Fibroblast of mammary gland (primary cell): ENCODE results near the gene PALM.

Source experiments
- DNase-seq: peaks from one replicate; pipeline ENCODE4 v3.0.0-alpha.2; 2010; ENCODE audit warnings: low read depth
- H3K4me3 ChIP-seq: 2 replicates; pipeline ENCODE4 v1.5.1; 2011; ENCODE audit warnings: low read depth, mild to moderate bottlenecking, low read length, moderate library complexity; ENCODE audit not compliant: control insufficient read depth
- TF ChIP-seq, protein P1 (sequence below): conservative IDR thresholded peaks from 2 replicates; pipeline ENCODE4 v1.5.1; 2011; ENCODE audit warnings: low read depth, low read length, inconsistent platforms; ENCODE audit not compliant: control insufficient read depth, insufficient read depth

Gene PALM

DNA sequence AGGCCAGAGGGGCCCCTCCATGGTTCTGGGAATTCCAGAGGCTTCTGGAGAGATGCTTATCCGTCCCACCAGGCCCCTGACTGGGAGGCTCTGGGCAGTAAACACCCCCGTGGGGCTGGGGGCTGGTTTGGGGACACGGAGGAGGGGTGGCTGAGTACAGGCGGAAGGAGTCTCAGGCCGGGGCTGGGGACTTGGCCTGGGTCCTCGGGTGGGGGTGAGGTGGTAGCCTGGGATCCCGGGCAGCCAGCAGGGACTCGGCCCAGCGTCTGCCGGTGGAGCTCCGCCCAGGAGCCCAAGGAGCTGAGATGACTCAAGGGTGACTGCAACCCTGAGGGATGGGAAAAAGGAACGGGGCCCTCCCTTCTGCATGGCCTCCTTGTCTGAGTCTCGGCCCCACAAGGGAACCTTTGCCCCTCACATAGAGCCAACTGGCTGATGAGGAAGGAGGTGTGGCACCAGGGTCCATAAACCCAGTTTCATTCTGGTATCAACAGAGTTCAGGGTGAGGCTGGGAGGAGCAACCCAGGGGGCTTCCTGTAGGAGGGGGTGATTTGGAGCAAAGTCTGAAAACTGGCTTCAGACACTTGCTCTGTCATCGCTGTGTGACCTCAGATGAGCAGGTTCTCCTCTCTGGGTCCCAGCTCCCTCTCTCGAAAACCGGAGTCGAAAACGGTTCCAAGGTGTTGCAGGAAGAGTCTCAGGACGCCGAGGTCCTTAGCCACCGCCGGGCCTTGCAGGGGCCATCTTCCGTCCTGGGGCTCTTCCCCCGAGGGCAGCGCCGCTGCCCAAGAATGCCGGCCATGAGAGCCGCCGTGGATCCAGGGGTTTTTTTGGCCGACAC is 43.0 kb downstream of the PALM start:
- TF ChIP-seq, protein P1, sequence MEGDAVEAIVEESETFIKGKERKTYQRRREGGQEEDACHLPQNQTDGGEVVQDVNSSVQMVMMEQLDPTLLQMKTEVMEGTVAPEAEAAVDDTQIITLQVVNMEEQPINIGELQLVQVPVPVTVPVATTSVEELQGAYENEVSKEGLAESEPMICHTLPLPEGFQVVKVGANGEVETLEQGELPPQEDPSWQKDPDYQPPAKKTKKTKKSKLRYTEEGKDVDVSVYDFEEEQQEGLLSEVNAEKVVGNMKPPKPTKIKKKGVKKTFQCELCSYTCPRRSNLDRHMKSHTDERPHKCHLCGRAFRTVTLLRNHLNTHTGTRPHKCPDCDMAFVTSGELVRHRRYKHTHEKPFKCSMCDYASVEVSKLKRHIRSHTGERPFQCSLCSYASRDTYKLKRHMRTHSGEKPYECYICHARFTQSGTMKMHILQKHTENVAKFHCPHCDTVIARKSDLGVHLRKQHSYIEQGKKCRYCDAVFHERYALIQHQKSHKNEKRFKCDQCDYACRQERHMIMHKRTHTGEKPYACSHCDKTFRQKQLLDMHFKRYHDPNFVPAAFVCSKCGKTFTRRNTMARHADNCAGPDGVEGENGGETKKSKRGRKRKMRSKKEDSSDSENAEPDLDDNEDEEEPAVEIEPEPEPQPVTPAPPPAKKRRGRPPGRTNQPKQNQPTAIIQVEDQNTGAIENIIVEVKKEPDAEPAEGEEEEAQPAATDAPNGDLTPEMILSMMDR: no peak
- peak; percentile 87 for DNase-seq
- no peak overlapping the region for H3K4me3 ChIP-seq

DNA sequence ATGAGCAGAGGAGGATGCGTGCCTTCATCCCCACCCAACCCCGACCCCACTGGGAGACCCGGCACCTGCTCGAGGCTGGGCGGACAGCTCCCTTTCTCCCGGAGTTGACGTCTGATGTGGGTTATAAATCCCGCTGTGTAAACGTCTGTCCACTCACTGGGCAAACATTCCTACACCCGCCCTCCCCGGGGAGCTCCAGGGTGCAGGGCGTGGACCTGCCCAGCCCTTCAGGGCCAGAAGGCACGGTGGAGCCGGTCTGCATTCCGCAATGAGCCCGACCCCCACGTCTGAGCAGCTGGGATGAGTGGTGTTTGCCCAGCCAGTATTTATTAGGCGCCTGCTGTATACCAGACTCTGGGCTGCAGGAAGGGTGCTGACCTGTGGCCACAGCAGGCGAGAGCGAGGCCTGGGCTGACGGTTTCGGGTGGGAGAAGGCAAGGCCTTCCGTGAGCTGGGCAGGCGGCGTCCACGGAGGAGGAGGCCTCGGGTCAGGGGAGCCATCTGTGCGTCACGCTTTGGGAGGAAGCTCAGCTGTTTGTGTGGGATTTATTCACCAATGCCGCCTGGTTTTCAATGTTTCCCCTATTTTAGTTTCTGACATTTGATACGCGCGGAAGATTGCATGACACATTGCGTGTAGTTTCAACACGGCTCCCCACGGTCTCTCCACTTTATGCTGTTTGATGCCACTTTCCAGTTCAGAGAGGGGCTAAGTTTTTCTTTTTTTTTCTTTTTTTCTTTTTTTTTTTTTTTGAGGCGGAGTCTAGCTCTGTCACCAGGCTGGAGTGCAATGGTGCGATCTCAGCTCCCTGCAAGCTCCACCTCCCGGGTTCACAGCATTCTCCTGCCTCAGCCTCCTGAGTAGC is 44.1 kb downstream of the PALM start:
- peak; percentile 85 for DNase-seq
- TF ChIP-seq, protein P1: no peak
- no peak overlapping the region for H3K4me3 ChIP-seq

DNA sequence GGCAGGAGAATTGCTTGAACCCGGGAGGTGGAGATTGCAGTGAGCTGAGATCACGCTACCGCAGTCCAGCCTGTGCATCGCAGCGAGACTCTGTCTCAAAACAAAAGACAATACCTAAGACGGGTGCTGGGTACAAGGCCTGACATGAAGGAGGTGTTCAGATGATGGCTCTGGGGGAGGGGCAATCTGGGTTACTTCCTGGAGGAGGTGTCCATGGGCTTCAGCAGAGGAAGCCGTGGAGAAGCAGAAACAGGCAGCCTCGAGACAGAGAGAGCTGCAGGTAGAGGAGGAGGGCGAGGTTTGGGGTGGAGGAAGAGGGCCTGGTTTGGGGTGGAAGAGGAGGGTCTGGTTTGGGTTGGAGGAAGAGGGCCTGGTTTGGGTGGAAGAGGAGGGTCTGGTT is 45.8 kb downstream of the PALM start:
- DNase-seq: no peak
- H3K4me3 ChIP-seq: no peak overlapping the region
- TF ChIP-seq, protein P1: no peak

DNA sequence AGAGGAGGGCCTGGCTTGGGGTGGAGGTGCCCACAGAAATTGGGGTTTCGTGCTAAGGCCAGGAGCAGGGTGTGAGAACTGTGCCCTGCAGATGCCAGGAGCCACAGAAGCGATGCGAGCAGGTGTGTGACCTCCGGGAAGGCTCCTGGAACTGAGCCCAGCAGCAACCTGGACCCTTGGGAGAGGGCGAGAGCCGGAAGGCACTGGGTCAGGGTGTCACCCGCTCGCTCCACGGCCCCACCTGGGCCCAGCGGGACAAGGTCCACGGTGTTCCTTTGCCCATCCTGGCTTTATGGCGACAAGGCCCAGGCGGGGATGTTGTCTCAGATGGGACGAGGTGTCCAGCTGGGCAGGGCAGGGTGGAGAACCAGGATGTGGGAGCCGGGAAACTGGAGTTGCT is 46.3 kb downstream of the PALM start:
- TF ChIP-seq, protein P1: no peak
- no peak overlapping the region for H3K4me3 ChIP-seq
- DNase-seq: no peak

DNA sequence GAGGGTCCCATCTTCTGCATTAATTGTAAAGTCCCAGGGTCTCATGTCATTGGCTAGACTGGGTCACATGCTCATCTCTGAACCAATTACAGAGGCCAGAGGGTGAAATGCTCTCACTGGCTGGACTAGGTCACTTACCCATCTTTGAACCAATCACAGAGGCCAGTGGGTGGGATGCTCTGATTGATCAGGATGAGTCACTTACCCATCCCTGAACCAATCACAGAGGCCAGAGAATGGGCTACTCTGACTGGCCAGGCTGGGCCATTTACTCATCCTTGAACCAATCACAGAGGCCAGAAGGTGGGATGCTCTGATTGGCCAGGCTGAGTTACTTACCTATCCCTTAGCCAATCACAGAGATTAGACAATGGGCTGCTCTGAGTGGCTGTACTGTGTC is 47.5 kb downstream of the PALM start:
- peak; percentile 78 for DNase-seq
- no peak overlapping the region for H3K4me3 ChIP-seq
- TF ChIP-seq, protein P1: no peak

DNA sequence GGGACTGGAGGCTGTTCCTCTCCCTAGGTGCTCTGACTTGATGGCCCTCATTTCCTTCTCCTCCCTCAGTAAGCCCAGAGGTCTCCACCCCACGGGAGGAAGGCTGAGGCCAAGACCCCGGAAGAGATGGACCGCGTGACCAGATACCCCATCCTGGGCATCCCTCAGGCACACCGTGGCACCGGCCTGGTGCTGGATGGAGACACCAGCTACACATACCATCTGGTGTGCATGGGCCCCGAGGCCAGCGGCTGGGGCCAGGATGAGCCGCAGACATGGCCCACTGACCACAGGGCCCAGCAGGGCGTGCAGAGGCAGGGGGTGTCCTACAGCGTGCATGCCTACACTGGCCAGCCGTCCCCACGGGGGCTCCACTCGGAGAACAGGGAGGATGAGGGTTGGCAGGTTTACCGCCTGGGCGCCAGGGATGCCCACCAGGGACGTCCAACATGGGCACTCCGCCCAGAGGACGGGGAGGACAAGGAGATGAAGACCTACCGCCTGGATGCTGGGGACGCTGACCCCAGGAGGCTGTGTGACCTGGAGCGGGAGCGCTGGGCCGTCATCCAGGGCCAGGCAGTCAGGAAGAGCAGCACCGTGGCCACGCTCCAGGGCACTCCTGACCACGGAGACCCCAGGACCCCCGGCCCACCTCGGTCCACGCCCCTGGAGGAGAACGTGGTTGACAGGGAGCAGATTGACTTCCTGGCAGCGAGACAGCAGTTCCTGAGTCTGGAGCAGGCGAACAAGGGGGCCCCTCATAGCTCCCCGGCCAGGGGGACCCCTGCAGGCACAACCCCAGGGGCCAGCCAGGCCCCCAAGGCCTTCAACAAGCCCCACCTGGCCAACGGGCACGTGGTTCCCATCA is 48.3 kb downstream of the PALM start:
- DNase-seq: no peak
- TF ChIP-seq, protein P1: no peak
- H3K4me3 ChIP-seq: no peak overlapping the region
